Measurements from ENCODE around the gene WDR45. TPM values are rescaled to one million over a fixed set of nuclear protein-coding genes. Genes with fewer than 3 reads are reported as not detected.

The WDR45 gene
- total and polyA plus RNA-seq, 7 donors, result 49.5 to 102 (median 78.5) TPM

DNA sequence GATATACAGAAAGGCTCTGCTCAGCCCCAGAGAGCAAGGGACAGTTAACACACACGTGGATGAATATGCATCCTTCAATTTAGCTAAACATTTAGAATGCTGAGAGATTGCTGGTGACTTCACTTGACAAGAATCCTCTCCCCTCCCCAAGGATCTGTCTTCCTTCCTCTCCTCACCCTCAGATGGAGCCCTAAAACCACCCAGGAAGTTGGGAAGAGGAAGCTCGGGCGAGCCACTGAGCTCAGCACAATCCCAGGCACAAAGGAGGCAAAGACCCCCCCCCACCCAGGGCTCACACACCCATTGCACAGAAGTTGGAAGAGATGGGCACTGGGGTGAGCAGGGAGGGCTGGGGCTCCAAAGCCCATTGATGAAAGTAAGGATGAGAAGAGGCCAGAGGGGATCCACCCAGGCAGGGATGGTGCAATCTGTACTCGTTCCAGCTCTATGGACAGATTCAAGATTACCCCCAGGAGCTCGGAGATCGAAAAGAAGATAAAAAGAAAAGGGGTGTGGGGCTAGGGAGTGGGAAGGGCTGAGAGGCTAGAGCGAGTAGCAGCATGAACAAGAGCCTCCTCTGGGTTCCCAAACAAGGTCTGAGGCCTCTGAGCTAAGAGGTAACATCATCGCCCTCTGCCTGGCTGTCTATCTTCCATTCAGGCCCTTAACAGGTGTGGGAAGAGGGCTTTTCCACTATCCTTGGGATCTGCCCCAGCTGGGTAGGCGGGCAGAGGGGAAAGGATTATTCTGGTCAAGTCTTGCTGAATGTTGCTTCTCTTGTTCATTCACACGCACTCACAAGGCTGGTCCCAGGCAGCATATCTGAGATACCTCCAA is 37.7 kb downstream of the WDR45 start:
- whole genome bisulfite sequencing, 2 donors, result 9 to 14% methylated on average over 10 of the region's 10 CpGs
- Histone ChIP-seq H3K4me1 (peaks cover 0 to 24% (median 22%) of the 10 kb centered on the region in 4 donors), H3K36me3 (peaks cover 3 to 26% (median 13%) of the 10 kb centered on the region in 4 donors), H3K9me3 (no peaks in the 10 kb centered on the region), H3K4me3 (peak overlapping the region; percentile 70 to 90 (median 76)), H3K27me3 (no peaks in the 10 kb centered on the region), H3K27ac (peak overlapping the region; percentile 95 to 100 (median 98))
- no peak for DNase-seq
- intact Hi-C loops (cut with DNase I), result loop anchor here (2.0 to 10.0 kb wide), 4 partner anchors 83 to 1387 kb away; partner anchors contain the start of genes ELK1, MAGIX, PIM2 and UXT
- TF ChIP-seq, protein P1, sequence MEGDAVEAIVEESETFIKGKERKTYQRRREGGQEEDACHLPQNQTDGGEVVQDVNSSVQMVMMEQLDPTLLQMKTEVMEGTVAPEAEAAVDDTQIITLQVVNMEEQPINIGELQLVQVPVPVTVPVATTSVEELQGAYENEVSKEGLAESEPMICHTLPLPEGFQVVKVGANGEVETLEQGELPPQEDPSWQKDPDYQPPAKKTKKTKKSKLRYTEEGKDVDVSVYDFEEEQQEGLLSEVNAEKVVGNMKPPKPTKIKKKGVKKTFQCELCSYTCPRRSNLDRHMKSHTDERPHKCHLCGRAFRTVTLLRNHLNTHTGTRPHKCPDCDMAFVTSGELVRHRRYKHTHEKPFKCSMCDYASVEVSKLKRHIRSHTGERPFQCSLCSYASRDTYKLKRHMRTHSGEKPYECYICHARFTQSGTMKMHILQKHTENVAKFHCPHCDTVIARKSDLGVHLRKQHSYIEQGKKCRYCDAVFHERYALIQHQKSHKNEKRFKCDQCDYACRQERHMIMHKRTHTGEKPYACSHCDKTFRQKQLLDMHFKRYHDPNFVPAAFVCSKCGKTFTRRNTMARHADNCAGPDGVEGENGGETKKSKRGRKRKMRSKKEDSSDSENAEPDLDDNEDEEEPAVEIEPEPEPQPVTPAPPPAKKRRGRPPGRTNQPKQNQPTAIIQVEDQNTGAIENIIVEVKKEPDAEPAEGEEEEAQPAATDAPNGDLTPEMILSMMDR (IDR thresholded peaks at IDR 0.05), result no peak
- TF ChIP-seq POLR2AphosphoS5 (IDR thresholded peaks at IDR 0.05), result peak in 3 of 4 donors; percentile 29 to 45 (median 45)

GRCh38 chrX:49040376-49040955 is 39.2 kb downstream of the WDR45 start:
- Histone ChIP-seq H3K27me3 (no peaks in the 10 kb centered on the region), H3K4me1 (peaks cover 0 to 24% (median 22%) of the 10 kb centered on the region in 4 donors), H3K27ac (peak overlapping the region; percentile 95 to 100 (median 98)), H3K36me3 (peaks cover 9 to 39% (median 16%) of the 10 kb centered on the region in 4 donors), H3K9me3 (no peaks in the 10 kb centered on the region), H3K4me3 (peak overlapping the region; percentile 10 to 90 (median 76))
- 62 to 74% methylated on average over 7 of the region's 7 CpGs for WGBS, 2 donors
- intact Hi-C loops (cut with DNase I), result loop anchor here (5.0 to 10.0 kb wide), 3 partner anchors 123 to 1386 kb away; partner anchors contain the start of genes ELK1, MAGIX, PIM2 and UXT
- no peak for DNase-seq
- TF ChIP-seq, protein P1 (IDR thresholded peaks at IDR 0.05), result no peak
- TF ChIP-seq POLR2AphosphoS5 (IDR thresholded peaks at IDR 0.05) (no peak), EP300 (IDR thresholded peaks at IDR 0.05) (no peak), POLR2A (IDR thresholded peaks at IDR 0.05) (no peak)

GRCh38 chrX:49039598-49040375 is 39.9 kb downstream of the WDR45 start:
- H3K27me3 ChIP-seq, result no peaks in the 10 kb centered on the region
- peak; percentile 93 for DNase-seq
- no peaks in the 10 kb centered on the region for H3K9me3 ChIP-seq
- peak overlapping the region; percentile 95 to 100 (median 98) for H3K27ac ChIP-seq
- intact Hi-C loops (cut with DNase I), result loop anchor here (5.0 to 10.0 kb wide), 4 partner anchors 37 to 1385 kb away; partner anchors contain the start of genes ELK1, GRIPAP1, MAGIX and PIM2
- peak overlapping the region; percentile 10 to 90 (median 76) for H3K4me3 ChIP-seq
- H3K4me1 ChIP-seq, result peaks cover 0 to 24% (median 22%) of the 10 kb centered on the region in 4 donors
- peak in 2 of 4 donors; percentile 23 to 38 for TF ChIP-seq POLR2AphosphoS5 (IDR thresholded peaks at IDR 0.05)
- TF ChIP-seq, protein P1 (IDR thresholded peaks at IDR 0.05), result no peak
- no peak for TF ChIP-seq POLR2A (IDR thresholded peaks at IDR 0.05)
- H3K36me3 ChIP-seq, result peaks cover 9 to 40% (median 16%) of the 10 kb centered on the region in 4 donors
- WGBS, 2 donors, result 14 to 16% methylated on average over 9 of the region's 9 CpGs

DNA sequence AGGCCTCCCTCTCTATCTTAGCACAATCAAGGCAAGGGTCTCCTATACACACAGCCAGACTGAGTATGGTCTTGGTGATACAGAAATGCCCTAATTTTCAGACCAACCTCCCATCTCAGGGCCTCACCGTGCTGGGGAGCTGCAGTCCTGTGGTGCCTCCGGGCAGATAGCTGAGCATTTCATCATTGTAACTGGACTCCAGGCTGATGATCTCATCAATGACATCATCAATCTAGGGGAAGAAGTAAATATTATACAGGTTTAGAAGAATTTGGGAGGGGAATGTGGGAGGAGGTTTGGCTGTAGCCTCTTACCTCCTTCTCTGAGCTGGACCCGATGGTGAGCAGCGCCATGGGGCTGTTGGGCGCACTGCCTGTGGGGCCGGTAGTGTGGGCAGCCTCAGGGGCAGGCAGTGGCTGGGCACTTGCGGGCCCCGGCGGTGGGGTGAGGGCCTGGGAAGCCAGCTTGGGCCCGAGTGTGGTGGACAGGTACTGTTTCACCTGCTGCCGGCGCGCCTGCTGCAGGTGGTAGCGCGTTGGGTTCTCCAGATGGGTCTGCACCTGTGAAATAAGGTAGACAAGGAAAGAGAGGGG is 41.7 kb downstream of the WDR45 start:
- Histone ChIP-seq H3K27me3 (no peaks in the 10 kb centered on the region), H3K36me3 (peaks cover 9 to 57% (median 24%) of the 10 kb centered on the region in 4 donors), H3K9me3 (no peaks in the 10 kb centered on the region), H3K4me3 (no peak overlapping the region), H3K4me1 (peaks cover 0 to 35% (median 28%) of the 10 kb centered on the region in 4 donors), H3K27ac (peak overlapping the region in 3 of 4 donors; percentile 95 to 100 (median 99))
- no peak for TF ChIP-seq POLR2A (IDR thresholded peaks at IDR 0.05)
- TF ChIP-seq POLR2AphosphoS5 (IDR thresholded peaks at IDR 0.05), result no peak
- TF ChIP-seq EP300 (IDR thresholded peaks at IDR 0.05), result no peak
- TF ChIP-seq, protein P1 (IDR thresholded peaks at IDR 0.05), result no peak
- DNase-seq, result no peak
- 96 to 97% methylated on average over 15 of the region's 15 CpGs for WGBS, 2 donors
- intact Hi-C loops (cut with DNase I), result loop anchor here (5.0 kb wide), 1 partner anchor 36 kb away; the partner anchor contains the start of gene GRIPAP1
